NCI-H1105 (cell line): ENCODE data around the gene FRS2.

Experiments used
- DNase-seq: peaks from one replicate; lab custom pipeline; 2025; lab: John Stamatoyannopoulos, UW

The FRS2 gene

DNA sequence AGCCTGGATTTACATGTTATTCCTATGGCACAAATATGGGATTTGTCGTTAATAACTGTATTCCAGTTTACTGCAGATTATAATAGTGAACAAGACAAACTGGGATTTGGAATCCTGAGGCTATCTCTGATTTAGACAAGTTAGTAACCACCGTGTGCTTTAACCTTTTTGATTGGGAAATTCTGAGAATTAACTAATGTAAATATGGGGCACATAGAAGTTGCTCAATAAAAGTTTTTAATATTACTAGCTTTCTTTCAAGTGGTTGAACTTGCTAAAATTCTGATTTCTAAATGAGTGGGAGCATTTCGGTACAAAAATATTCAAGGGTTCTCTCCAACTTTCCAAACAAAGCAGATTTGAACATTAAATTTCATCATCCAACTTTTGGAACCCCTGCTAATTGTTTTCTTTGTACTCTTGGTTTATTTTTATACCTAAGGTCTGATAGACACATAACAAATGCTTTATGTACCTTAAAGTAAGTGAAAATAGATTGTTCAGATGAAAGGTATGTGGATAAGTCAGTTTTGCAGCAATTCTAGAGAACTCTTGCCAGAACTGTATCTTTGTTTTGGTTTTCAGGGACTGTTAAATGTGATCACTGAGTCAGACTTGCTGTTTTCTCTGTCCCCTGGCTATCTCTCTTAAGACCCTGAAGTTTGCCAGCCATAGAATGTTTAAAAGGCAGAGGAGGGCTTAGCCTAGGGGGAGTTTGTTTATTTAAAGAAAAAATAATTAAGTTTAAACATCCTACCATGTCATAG is 57.5 kb downstream of the FRS2 start:
- no peak for DNase-seq

DNA sequence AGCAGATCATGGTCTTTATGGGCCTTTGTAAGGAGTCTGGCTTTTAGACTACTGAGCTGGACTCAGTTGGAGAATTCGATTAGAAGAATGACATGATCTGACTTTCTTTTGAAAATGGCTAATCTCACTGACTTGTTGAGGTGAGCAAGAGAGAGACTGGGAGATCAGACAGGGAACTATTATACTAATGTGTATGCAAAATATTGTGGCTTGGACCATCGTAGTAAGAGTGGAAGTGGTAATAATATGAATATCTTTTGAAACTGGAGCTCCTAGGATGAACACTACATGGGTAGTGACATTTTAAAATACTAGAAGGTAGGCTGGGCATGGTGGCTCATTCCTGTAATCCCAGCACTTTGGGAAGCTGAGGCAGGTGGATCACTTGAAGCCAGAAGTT is 58.8 kb downstream of the FRS2 start:
- no peak for DNase-seq

DNA sequence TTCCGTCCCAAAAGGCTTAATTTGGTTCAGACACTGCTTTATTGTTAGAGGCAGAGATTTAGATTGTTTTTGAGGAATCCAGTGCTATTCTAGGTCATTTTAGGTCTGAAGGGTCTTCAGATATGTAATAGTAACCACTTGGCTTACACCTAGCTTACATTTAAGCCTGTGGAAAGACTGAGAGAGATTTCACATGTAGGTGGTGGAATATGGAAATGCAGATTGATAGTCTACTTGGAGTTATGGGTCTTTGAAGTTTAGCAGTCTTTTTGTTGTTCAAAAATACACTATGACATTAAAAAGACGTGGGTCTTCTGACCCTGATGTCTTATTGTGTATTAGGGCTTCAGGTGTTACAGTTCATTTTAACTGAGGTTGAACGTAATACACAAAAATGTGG is 63.7 kb downstream of the FRS2 start:
- DNase-seq, result no peak

DNA sequence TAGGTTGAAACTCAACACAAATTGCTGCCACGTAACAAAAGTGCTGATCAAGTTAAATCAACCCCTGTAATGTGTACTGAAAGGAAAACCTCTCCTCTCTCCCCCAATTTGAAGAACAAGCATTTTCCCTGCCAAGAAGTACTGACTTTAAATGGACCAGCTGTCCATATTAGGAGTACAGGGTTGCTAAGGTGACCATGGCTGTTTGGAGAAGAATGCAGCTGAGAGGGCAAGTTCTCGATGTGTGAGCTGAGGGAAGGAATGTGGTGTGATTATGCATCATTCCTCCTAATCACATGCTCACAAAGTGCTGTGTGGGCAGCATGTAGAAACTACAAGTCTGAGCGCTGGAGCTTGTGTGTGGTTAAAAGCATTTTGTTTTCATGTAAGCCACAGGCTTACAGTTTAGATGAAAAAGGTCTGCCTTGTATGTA is 64.2 kb downstream of the FRS2 start:
- peak; percentile 87 for DNase-seq

DNA sequence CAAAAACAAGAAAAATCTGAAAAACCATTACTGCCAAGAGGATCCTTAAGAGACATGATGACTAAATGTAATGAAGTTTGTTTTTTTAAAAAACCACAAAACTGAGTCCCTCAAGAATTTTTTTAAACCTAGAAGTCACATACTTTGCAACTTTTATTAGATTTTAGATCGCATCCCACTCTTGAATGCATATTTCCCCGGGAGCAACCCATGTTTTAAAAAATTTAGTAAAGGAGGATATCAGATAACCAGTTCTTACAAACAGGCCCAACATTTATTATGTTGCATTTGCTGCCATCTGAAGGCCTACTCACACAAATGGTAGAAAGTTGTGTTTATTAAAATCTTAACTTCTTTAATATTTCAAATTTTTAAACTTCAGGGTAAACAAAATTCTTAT is 70.8 kb downstream of the FRS2 start:
- no peak for DNase-seq

DNA sequence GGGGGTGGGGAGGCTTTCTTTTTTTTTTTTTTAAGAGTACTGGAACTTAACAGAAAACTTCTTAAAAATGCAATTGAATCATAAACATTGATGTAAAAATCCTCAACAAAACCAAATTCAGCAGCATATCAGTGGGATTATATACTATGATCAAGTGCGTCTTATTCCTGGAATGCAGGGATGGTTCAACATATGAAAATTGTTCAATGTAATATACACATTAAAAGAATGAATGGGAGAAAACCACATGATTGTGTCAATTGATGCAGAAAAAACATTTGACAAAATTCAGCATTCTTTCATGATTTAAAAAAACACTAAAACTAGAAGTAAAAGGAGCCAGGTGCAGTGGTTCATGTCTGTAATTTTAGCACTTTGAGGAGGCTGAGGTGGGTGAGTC is 73.9 kb downstream of the FRS2 start:
- DNase-seq, result no peak

DNA sequence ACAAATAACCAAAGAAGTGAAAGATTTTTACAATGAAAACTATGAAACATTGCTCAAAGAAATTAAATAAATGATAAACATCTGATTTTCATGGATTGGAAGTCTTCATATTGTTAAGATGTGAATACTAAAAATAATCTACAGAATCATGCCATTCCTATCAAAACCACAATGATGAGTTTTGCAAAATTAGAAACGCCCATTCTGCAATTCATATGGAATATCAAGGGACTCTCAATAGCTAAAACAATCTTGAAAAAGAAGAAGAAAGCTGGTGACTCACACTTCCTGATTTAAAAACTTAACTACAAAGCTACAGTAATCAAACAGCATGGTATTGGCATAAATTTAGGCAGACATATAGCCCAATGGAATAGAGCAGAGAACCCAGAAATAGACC is 74.9 kb downstream of the FRS2 start:
- DNase-seq, result no peak

DNA sequence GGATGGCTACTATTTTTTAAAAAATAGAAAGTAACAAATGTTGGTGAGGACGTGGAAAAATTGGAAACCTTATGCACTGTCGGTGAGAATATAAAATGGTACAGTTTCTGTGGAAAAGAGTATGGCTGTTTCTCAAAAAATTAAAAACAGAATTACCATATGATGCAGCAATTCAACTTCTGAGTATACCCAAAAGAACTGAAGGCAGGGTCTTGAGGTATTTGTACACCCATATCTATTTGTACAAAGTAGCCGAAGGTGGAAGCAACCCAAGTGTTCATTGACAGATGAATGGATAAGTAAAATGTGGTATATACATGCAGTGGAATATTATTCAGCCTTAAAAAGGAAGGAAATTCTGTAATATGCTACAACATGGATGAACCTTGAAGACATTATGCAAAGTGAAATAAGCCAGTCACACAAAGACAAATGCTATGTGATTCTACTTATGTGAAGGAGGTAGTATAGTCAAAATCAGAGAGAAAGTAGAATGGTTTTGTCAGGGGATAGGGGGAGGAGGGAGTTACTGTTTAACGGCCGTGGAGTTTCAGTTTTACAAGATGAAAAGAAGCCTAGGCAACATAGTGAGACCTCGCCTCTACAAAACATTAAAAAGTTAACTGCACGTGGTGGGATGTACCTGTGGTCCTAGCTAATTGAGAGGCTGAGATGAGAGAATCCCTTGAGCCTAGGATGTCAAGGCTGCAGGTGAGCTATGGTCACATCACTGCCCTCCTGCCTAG is 76.7 kb downstream of the FRS2 start:
- DNase-seq, result no peak

DNA sequence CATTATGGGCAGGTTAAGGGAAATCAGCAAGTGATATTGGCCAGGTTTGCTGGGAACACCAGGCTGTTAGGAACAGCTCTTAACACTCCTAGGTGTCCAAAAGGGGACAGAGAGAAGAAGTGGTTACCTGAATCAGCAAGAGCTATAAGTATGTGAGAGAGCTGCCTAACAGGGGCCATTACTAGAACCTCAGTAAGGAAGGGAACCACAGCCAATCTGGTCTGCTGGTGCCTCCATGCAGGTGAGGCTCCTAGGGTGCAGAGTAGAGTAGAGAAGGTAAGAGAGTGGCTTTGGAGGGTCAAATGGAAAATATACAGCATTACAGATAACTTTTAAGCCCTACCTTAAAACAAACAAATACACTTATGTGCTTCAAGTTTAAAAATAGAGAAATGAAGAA is 78.5 kb downstream of the FRS2 start:
- no peak for DNase-seq

DNA sequence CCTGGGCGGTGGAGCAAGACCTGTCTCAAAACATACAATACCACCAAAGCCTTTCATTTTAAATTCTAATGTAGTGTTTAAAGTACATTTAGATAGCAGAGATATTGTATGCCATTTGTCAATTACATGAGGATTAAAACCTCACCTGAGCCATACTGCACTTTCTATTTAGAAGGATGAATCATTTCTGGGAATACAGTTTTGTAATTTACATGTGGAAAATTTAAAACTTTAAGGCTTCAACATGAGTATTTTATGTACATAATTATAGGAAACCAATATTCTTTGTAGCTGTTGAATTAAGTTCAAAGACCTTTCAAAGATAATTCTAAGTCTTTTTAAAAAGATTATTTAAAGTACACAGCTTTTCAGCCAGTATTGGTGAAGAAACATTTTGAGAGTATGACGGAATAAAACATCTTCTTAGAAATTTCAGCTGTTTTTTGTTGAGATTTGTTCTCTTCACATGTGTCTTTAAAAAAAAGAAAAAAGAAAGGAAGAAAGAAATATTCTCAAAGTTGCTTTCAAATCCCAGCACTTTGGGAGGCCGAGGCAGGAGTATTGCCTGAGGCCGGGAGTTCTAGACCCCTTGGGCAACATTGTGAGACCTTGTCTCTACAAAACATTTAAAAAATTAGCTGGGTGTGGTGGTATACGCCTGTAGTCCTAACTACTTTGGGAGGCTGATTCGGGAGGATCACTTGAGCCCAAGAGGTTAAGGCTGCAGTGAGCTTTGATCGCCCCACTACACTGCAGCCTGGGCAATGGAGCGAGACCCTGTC is 80.6 kb downstream of the FRS2 start:
- DNase-seq, result no peak

DNA sequence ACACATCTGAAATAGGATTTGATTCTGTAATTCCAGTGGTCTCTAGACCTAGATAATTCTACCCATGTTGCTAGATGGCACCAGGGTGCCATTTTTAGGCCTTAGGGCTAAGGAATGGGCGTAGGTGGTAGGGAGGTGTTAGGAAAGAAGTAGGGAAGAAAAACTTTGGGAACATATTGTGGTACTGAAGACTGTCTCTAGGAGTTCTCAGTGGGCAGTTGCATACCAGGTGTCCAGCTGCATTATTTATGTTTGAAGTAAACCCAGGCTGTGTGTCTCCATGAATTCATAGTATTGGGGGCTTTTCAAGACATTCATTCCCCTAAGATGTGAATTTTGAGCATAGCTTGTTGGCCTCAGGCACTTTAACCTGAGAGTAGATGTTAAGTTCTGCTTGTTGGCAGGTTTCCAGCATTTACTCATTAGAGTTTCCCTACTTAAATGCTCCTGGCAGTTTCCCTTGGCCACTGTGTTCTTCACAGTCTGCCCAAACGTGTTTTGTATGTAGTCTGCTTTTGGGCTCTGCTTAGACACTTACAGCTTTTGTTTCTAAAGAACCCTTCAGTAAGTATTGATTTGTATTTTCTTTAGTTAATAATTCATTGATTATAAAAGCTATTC is 83.5 kb downstream of the FRS2 start:
- DNase-seq, result peak; percentile 83

DNA sequence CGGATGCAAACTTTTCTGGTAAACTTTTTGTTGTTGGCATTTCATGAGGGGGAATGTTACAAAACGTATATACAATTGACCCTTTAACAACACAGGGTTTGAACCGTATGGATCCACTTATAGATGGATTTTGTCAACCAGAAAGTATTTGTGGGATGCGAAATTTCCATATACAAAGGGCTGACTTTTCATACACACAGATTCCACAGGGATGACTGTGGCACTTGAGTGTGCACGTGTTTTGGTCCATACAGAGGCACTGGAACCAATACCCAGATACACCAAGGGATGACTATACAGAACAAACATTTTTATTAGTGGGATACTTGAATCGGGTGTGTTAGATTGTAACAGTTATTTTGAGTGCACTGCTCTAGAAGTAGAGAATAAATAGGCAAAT is 85.3 kb downstream of the FRS2 start:
- no peak for DNase-seq

DNA sequence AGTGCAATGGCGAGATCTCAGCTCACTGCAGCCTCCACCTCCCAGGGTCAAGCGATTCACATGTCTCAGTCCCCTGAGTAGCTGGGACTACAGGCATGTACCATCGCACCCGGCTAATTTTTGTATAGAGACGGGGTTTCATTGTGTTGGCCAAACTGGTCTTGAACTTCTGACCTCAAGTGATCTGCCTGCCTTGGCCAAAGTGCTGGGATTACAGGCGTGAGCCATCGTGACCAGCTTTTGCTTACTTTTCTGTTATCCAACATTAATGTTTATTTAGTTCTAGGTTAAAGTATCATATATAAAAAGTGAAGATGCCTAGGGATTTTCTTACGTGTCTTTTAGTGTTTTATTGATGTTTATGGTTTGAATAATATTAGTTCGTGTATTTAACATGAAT is 86.2 kb downstream of the FRS2 start:
- DNase-seq, result no peak

DNA sequence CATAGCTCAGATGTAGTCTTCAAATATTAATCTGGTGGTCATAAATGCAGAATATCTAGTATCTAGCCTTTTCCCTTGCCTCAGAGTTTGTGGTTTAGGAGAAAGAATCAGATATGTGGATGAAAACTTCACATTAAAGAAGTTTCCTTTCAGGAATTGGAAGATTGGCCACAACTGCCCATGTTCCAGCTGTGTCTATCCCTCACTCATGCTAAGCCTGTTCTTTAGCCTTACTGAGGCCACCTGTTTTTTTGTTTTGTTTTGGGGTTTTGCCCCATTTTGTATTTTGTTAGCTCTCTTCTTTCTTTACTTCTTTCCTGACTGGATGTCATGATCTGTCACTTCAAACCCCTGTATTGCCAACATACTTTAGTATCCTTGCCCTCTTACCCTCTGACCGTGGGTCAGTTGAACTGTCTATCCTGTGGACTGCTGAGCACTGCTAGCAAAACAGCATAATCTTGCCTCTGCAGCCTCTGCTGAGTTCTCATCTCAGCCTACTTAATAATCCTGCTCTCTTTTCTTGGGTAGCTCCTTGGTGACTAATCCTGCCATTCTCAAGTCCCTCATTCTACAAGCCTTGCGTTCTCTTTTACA is 93.1 kb downstream of the FRS2 start:
- no peak for DNase-seq

DNA sequence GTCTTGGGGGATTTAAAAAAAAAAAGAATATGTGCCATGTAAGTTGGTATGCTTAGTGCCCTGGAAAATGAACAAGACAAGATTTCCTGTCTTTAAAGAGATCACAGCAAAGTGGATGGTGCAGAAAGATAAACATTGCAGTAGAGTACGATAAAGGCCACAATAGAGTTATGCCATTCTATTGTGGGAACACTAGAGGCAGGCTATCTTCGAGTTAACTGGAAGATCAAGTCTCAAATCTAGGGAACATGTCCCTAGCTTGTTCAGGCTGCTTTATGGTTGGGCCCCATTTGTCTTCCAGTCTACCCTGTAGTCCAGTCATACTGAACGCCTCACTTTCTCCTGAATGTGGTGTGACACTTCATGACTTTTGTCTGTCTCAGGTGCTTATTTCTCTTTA is 96.4 kb downstream of the FRS2 start:
- no peak for DNase-seq

DNA sequence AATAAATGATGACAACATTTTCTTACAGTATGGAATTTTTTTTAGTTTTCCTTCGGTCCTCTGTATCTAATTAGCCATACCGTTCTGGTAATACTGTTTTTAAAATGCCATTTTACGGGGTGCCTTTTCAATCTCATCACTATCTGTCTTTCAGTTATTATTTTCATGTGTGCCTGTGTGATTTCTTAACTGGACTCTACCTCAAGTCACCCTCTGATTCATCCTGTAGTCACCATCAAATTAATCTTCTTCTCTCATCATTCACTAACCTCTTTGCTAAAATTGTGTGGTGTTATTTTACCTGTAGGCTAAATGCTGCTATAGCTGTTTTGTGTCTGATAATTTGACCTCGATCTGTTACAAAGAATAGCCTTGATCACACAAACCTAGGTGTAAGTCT is 99.0 kb downstream of the FRS2 start:
- no peak for DNase-seq

DNA sequence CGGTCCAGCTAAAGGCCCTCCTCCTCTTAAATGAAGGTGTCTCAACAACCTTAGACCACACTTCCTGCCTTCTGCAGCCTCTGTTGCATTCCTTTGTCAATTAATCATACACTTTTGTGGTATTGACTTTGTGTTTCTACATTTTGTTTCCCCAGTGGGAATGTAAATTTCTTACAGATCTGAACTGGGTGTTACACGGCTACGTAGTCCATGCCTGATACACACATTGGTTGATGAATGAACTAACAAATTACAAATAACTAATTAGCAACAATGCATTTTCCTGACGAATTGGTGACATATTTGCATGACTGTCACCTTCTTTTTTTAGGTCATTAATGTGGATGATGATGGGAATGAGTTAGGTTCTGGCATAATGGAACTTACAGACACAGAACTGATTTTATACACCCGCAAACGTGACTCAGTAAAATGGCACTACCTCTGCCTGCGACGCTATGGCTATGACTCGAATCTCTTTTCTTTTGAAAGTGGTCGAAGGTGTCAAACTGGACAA is 99.9 kb downstream of the FRS2 start:
- no peak for DNase-seq

DNA sequence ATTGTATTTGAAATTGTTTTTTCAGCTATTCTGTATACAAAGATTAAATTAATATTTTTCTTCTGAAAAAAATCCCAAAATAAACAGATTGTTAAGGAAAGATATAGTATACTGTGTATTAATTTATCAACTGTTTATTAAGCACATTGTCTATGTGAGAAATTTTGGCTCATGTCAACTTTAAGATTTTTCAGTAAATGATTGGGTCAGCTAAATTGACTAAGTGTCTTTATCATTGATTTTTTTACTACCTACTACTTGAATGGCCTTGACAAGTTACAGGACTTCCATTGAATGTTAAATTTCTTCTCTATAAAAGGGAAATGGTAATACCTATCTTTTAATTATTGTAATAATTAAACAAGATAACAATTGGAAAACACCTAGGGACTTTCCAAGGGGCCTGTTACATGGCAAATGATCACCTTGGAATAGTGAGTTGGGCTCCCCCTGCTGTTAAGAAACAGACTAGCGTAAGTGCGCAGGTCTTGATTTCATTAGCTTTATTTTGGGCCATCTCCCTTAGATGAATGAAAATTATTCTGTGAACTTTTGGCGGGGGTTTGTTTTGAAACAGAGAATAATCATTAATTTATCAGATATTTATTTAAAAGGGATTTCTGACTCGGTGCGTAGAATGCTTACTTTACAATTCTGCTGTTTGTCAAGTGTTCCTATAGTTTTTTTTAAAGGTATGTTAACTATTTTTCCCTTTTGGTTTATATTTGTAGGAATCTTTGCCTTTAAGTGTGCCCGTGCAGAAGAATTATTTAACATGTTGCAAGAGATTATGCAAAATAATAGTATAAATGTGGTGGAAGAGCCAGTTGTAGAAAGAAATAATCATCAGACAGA is 100.6 kb downstream of the FRS2 start:
- peak; percentile 53 for DNase-seq

DNA sequence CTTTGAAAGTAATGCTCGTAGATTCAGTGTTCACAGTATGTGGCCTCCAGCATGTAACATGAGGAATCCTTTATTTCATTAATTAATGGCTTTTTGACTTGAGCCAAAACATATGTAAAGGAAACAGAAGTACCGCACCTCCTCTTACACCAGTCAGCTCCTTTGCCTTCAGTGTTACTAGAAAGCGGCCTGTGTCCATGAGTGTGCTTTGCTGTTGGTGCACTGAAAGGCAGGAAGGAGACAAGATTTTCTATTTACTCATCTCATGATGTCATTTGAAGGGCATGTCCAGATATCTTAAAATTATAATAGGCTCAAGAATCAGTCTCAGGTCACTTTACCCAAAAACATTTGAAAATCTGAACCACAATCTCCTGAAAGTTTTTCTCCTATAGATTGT is 105.2 kb downstream of the FRS2 start:
- DNase-seq, result no peak

DNA sequence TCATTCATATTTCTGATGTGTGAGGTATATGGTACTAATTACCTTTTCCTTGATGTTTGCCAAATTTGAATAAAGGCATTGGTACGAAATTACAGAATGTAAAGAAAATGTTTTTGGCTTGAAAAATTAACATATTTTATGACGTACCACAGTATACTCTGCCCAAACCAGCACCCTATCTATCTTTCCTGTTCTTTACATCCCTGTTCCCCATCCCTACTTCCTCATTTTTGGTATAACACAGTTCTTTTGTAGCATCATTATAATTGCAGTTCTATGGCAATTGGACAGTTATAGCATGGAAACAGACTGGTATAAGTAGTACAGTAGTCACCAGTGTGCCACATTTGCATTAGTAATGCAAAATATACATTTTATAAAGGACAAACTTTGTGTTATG is 108.1 kb downstream of the FRS2 start:
- DNase-seq, result no peak

DNA sequence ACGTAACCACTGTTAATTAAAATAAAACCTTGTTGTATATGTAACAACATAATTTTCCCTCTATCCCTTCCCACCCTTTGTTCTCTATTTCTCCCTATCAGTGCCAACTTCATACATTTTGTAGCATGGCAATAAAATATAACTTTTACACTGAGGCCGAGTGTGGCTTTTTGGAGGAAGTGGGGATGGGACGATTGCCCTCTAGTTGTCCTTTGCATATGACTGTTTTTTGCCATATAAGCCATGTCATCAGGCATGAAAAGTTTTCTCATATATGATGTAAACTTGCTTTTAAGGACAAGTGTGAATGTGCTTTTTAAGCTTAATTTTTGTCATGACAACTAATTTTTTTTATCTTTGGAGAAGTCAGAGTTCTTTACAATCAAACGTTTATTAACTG is 108.8 kb downstream of the FRS2 start:
- no peak for DNase-seq
